Measurements from ENCODE around the gene AOPEP. TPM values are rescaled to one million over a fixed set of nuclear protein-coding genes. Genes with fewer than 3 reads are reported as not detected.

The AOPEP gene
- total RNA-seq, 1 experiment from 2014 or later, result 14.4 TPM

GRCh38 chr9:94772639-94773303, 46.3 kb downstream of the AOPEP start:
- TF ChIP-seq ZNF121 (CRISPR knock-in tag; IDR thresholded peaks at IDR 0.05) (no peak), PREB (CRISPR knock-in tag; IDR thresholded peaks at IDR 0.05; ENCODE audit: borderline replicate concordance) (no peak), NR2C2 (CRISPR knock-in tag; IDR thresholded peaks at IDR 0.05) (no peak), MYBL2 (CRISPR knock-in tag; IDR thresholded peaks at IDR 0.05) (no peak), SP1 (CRISPR knock-in tag; conservative IDR thresholded peaks at IDR 0.05) (no peak), IRF1 (CRISPR knock-in tag; IDR thresholded peaks at IDR 0.05) (no peak), ZNF671 (CRISPR knock-in tag; IDR thresholded peaks at IDR 0.05) (no peak), SOX15 (CRISPR knock-in tag; IDR thresholded peaks at IDR 0.05) (no peak), ERG (CRISPR knock-in tag; IDR thresholded peaks at IDR 0.05) (no peak), ETV6 (CRISPR knock-in tag; IDR thresholded peaks at IDR 0.05) (no peak), ZNF512 (CRISPR knock-in tag; IDR thresholded peaks at IDR 0.05; ENCODE audit: borderline replicate concordance) (no peak), ZNF532 (CRISPR knock-in tag; IDR thresholded peaks at IDR 0.05; ENCODE audit: borderline replicate concordance) (no peak), ESRRA (CRISPR knock-in tag; IDR thresholded peaks at IDR 0.05; ENCODE audit: borderline replicate concordance) (no peak), ZBTB21 (CRISPR knock-in tag; IDR thresholded peaks at IDR 0.05; ENCODE audit: borderline replicate concordance) (no peak)
- Mint-ChIP-seq H3K4me1 (peaks cover 8% of the 10 kb centered on the region; the same call in 1 of the 2 replicates), H3K27me3 (ENCODE audit: low read depth) (no peaks in the 10 kb centered on the region), H3K9me3 (no peaks in the 10 kb centered on the region), H3K36me3 (peaks cover 2% of the 10 kb centered on the region; the same call in 1 of the 2 replicates), H3K4me3 (no peak overlapping the region), H3K27ac (no peak overlapping the region)
- ChIA-PET CTCF (interaction anchor here (1.7 kb wide), 1 partner anchor 104 kb away, joined by 7 read pairs; no protein-coding TSS in a partner anchor), POLR2A (interaction anchor here (0.5 kb wide), 1 partner anchor 159 kb away, joined by 3 read pairs; no protein-coding TSS in a partner anchor)
- no peak for ATAC-seq
- DNase-seq (ENCODE audit: low spot score), result no peak

GRCh38 chr9:94773655-94774054, 47.2 kb downstream of the AOPEP start:
- DNase-seq (ENCODE audit: low spot score) (no peak), ATAC-seq (no peak)
- Mint-ChIP-seq H3K27ac (peak overlapping the region; percentile 3; the same call in 1 of the 2 replicates), H3K27me3 (ENCODE audit: low read depth) (no peaks in the 10 kb centered on the region), H3K4me1 (peaks cover 5% of the 10 kb centered on the region; the same call in 1 of the 2 replicates), H3K36me3 (peaks cover 2% of the 10 kb centered on the region; the same call in 1 of the 2 replicates), H3K4me3 (no peak overlapping the region), H3K9me3 (no peaks in the 10 kb centered on the region)
- CTCF ChIA-PET, result no interaction called here
- POLR2A ChIA-PET, result no interaction called here
- TF ChIP-seq MXD4 (CRISPR knock-in tag; IDR thresholded peaks at IDR 0.05; ENCODE audit: borderline replicate concordance), result no peak
- no peak for TF ChIP-seq TEAD4 (CRISPR knock-in tag; IDR thresholded peaks at IDR 0.05)
- TF ChIP-seq SMAD4 (CRISPR knock-in tag; IDR thresholded peaks at IDR 0.05), result no peak
- no peak for TF ChIP-seq ETV6 (CRISPR knock-in tag; IDR thresholded peaks at IDR 0.05)

Data from WTC11 (cell line).